IPS-20b (cell line): ENCODE results near the gene KCTD19.

Experiments
- H3K27ac ChIP-seq: one replicate; pipeline ENCODE4 v1.5.1; 2013; ENCODE audit warnings: low read length
- H3K27me3 ChIP-seq: 2 replicates; pipeline ENCODE4 v1.6.1; 2013; ENCODE audit warnings: mild to moderate bottlenecking, low read length, inconsistent platforms; ENCODE audit not compliant: insufficient read depth
- H3K36me3 ChIP-seq: 2 replicates; pipeline ENCODE4 v1.6.1; 2013; ENCODE audit warnings: low read depth, mild to moderate bottlenecking, inconsistent platforms, low read length, moderate library complexity; ENCODE audit not compliant: insufficient read depth
- H3K4me1 ChIP-seq: 2 replicates; pipeline ENCODE4 v1.6.1; 2013; ENCODE audit warnings: mild to moderate bottlenecking, control low read depth, inconsistent platforms, low read length, moderate library complexity; ENCODE audit not compliant: insufficient read depth
- H3K4me3 ChIP-seq: 2 replicates; pipeline ENCODE4 v1.5.1; 2013; ENCODE audit warnings: mild to moderate bottlenecking, low read length, inconsistent platforms
- H3K9ac ChIP-seq: 2 replicates; pipeline ENCODE4 v1.6.1; 2013; ENCODE audit warnings: low read depth, mild to moderate bottlenecking, inconsistent platforms, low read length, moderate library complexity
- H3K9me3 ChIP-seq: 2 replicates; pipeline ENCODE4 v1.6.1; 2013; ENCODE audit warnings: mild to moderate bottlenecking, low read depth, low read length, inconsistent platforms; ENCODE audit not compliant: insufficient read depth

KCTD19 gene

GRCh38 chr16:67254801-67255552 lies 71.6 kb downstream of the KCTD19 start:
- no peaks in the 10 kb centered on the region for H3K36me3 ChIP-seq
- peaks cover 12% of the 10 kb centered on the region for H3K27me3 ChIP-seq
- no peak overlapping the region for H3K4me3 ChIP-seq
- peaks cover under 1% of the 10 kb centered on the region; the same call in 1 of the 2 replicates for H3K4me1 ChIP-seq
- no peak overlapping the region for H3K9ac ChIP-seq
- H3K9me3 ChIP-seq: no peaks in the 10 kb centered on the region
- no peak overlapping the region for H3K27ac ChIP-seq

- H3K36me3 ChIP-seq: no peaks in the 10 kb centered on the region
- no peak overlapping the region for H3K27ac ChIP-seq
- no peaks in the 10 kb centered on the region for H3K9me3 ChIP-seq
- no peak overlapping the region for H3K9ac ChIP-seq
- H3K27me3 ChIP-seq: peaks cover 33% of the 10 kb centered on the region
- no peak overlapping the region for H3K4me3 ChIP-seq
- peaks cover 12% of the 10 kb centered on the region for H3K4me1 ChIP-seq
These were observed 73.7 kb downstream of the KCTD19 start for GRCh38 chr16:67252609-67253497.

GRCh38 chr16:67250045-67250327 lies 76.6 kb downstream of the KCTD19 start:
- H3K4me1 ChIP-seq: peaks cover 24% of the 10 kb centered on the region
- no peak overlapping the region for H3K4me3 ChIP-seq
- peaks cover 37% of the 10 kb centered on the region for H3K27me3 ChIP-seq
- H3K36me3 ChIP-seq: no peaks in the 10 kb centered on the region
- no peaks in the 10 kb centered on the region for H3K9me3 ChIP-seq
- no peak overlapping the region for H3K27ac ChIP-seq
- no peak overlapping the region for H3K9ac ChIP-seq

GRCh38 chr16:67249178-67250044 lies 77.1 kb downstream of the KCTD19 start:
- no peak overlapping the region for H3K27ac ChIP-seq
- peak overlapping the region; percentile 67; the same call in 1 of the 2 replicates for H3K9ac ChIP-seq
- H3K4me3 ChIP-seq: peak overlapping the region; percentile 90
- no peaks in the 10 kb centered on the region for H3K36me3 ChIP-seq
- H3K9me3 ChIP-seq: no peaks in the 10 kb centered on the region
- H3K4me1 ChIP-seq: peaks cover 26% of the 10 kb centered on the region
- H3K27me3 ChIP-seq: peaks cover 37% of the 10 kb centered on the region

- Histone ChIP-seq H3K4me3 (peak within 1 kb of the TSS; percentile 90), H3K27ac (no peak within 1 kb of the TSS), H3K9ac (peak within 1 kb of the TSS; percentile 67; the same call in 1 of the 2 replicates), H3K4me1 (peaks cover 26% of the 10 kb centered on the region), H3K9me3 (no peaks in the 10 kb centered on the region), H3K36me3 (no peaks in the 10 kb centered on the region), H3K27me3 (peaks cover 37% of the 10 kb centered on the region)
These were observed 78.0 kb downstream of the KCTD19 start, which contains the start of gene SLC9A5 for GRCh38 chr16:67248401-67249177. TSS of gene SLC9A5 (plus strand) at chr16:67248979. CDS start at chr16:67249015, 36 bp downstream.

GRCh38 chr16:67248073-67248400 lies 78.5 kb downstream of the KCTD19 start:
- H3K4me1 ChIP-seq: peaks cover 26% of the 10 kb centered on the region
- H3K9me3 ChIP-seq: no peaks in the 10 kb centered on the region
- H3K27me3 ChIP-seq: peaks cover 37% of the 10 kb centered on the region
- no peaks in the 10 kb centered on the region for H3K36me3 ChIP-seq
- H3K4me3 ChIP-seq: peak overlapping the region; percentile 90
- no peak overlapping the region for H3K27ac ChIP-seq
- peak overlapping the region; percentile 67; the same call in 1 of the 2 replicates for H3K9ac ChIP-seq

GRCh38 chr16:67247192-67248072 lies 79.1 kb downstream of the KCTD19 start, which contains the start of gene FHOD1:
TSS of gene FHOD1 (minus strand) at chr16:67247481. CDS start at chr16:67247410, 71 bp downstream.
- H3K4me3 ChIP-seq: peak within 1 kb of the TSS; percentile 90
- peaks cover 26% of the 10 kb centered on the region for H3K4me1 ChIP-seq
- peaks cover 37% of the 10 kb centered on the region for H3K27me3 ChIP-seq
- no peaks in the 10 kb centered on the region for H3K9me3 ChIP-seq
- H3K9ac ChIP-seq: peak within 1 kb of the TSS; percentile 86
- no peaks in the 10 kb centered on the region for H3K36me3 ChIP-seq
- H3K27ac ChIP-seq: peak within 1 kb of the TSS; percentile 82

- no peak overlapping the region for H3K27ac ChIP-seq
These were observed 79.8 kb downstream of the KCTD19 start for GRCh38 chr16:67246756-67247191.

GRCh38 chr16:67246081-67246755 lies 80.3 kb downstream of the KCTD19 start:
- no peaks in the 10 kb centered on the region for H3K36me3 ChIP-seq
- H3K4me1 ChIP-seq: peaks cover 32% of the 10 kb centered on the region
- H3K9ac ChIP-seq: peak overlapping the region; percentile 86
- H3K9me3 ChIP-seq: no peaks in the 10 kb centered on the region
- H3K27ac ChIP-seq: peak overlapping the region; percentile 82
- peaks cover 37% of the 10 kb centered on the region for H3K27me3 ChIP-seq
- peak overlapping the region; percentile 90 for H3K4me3 ChIP-seq

More at GRCh38 chr16:67246756-67247191, 79.8 kb downstream of the KCTD19 start:
- Histone ChIP-seq H3K4me3 (peak overlapping the region; percentile 90), H3K36me3 (no peaks in the 10 kb centered on the region), H3K4me1 (peaks cover 28% of the 10 kb centered on the region), H3K9me3 (no peaks in the 10 kb centered on the region), H3K9ac (peak overlapping the region; percentile 86; the same call in 1 of the 2 replicates), H3K27me3 (peaks cover 37% of the 10 kb centered on the region)
